Transverse colon (tissue), 4 donors: ENCODE results near the gene SYCN.

Source experiments
- EP300 ChIP-seq: sonication (generic); formaldehyde crosslinking; IDR thresholded peaks from one replicate; pipeline ENCODE4 v1.6.1; 2017; ENCODE audit warnings: antibody characterized with exemption, low read depth
- POLR2AphosphoS5 ChIP-seq, 3 donors: sonication (generic); formaldehyde crosslinking; IDR thresholded peaks; one replicate each; pipeline ENCODE4 v1.6.1; 2016; ENCODE audit warnings: antibody characterized with exemption in 3 of 3
- TF ChIP-seq, protein P1 (sequence below), 5 experiments: fragments of 200-600 bp in 3 of 5; fragments of 450-650 bp in 2 of 5; sonication (generic) in 3 of 5; IDR thresholded peaks; 1 replicate in 2 of 5; 2 replicates in 3 of 5; pipeline ENCODE4 v1.5.1; 2016 to 2017; ENCODE audit warnings: antibody characterized with exemption in 5 of 5, inconsistent platforms in 3 of 5, mild to moderate bottlenecking in 2 of 5, moderate library complexity in 1 of 5

- TF ChIP-seq, protein P1, sequence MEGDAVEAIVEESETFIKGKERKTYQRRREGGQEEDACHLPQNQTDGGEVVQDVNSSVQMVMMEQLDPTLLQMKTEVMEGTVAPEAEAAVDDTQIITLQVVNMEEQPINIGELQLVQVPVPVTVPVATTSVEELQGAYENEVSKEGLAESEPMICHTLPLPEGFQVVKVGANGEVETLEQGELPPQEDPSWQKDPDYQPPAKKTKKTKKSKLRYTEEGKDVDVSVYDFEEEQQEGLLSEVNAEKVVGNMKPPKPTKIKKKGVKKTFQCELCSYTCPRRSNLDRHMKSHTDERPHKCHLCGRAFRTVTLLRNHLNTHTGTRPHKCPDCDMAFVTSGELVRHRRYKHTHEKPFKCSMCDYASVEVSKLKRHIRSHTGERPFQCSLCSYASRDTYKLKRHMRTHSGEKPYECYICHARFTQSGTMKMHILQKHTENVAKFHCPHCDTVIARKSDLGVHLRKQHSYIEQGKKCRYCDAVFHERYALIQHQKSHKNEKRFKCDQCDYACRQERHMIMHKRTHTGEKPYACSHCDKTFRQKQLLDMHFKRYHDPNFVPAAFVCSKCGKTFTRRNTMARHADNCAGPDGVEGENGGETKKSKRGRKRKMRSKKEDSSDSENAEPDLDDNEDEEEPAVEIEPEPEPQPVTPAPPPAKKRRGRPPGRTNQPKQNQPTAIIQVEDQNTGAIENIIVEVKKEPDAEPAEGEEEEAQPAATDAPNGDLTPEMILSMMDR (IDR thresholded peaks at IDR 0.05): no peak
- TF ChIP-seq EP300 (no peak), POLR2AphosphoS5 (IDR thresholded peaks at IDR 0.05) (no peak)
These were observed 8.3 kb downstream of the SYCN start for GRCh38 chr19:39195755-39196154.
